HG03432 (cell line): Measurements from ENCODE around the gene CERK.

Experiments
- ATAC-seq: cut with Tn5 transposase; IDR thresholded peaks from one replicate; pipeline ENCODE4 v1.9.1; 2021; ENCODE audit warnings: mild to moderate bottlenecking, moderate library complexity; ENCODE audit not compliant: unreplicated experiment

Gene CERK

DNA sequence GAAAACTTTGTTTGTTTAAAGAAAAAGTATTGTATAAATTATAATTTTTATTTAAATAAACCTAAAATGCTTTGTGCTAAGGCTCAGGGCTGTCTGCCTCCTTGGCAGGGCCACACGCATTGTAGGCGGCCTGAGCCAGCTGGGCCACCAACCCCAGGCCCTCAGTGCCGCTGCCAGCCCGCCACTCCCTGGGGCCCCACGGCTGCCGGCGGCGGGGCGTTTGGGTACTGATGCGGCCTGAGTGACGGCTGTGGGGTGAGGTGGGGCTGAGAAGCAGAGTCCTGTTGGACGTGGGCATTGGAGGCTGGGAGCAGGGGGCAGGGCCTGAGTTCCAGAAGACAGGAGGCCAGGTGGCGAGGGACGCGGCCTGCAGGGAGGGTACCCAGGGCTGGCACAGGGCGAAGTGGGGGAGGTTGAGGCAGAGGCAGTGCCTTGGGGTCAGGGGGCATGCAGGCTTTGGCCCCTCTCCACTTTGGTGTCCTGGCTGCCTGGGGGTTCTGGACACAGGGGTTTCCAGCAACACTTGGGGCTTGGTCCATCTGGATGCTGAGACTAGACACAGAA lies 58.3 kb downstream of the CERK start:
- no peak for ATAC-seq

DNA sequence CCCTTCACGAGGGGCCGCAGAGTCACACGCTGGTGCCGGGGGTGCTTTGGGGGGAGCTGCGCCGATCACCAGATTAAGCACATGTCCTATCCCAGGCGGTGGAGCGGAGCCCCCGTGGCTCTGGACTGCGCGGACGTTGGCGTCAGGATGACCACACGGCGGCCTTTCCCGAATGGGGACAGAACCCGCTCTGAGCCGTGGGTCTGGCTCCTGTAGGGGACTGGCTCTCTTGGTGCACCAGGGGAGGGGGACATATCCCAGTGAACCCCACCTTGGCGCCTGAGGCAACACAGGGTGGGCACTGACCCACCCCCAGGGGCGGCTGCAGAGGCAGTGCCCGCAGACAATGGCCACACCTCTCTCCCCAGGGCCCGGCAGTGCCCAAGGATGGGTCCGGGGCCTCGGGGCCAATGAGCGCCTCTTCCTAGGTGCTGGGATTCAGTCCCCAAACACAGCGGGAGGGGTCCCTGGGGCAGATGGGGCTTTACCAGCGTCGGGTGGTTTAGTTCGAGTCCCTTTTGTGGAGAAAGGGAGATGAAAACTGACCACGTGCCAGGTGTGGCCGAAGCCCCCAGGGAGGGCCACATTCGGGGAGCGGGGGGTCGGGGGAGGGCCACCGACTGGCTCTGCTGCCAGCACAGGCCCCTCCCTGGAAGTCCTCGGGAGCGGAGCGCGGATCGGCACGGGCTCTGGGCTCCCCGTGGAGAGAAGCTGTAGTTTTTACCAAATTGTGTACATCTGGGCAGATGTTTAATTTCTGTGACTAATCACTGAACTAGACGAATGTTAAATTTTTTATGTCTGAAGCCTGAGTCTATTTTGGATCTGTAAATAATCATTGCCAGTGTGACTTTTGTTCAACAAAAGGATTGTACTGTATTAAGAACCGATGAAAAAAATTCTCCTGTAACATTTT lies 59.0 kb downstream of the CERK start:
- ATAC-seq = no peak

- ATAC-seq = no peak
Observed at GRCh38 chr22:46678003-46678657, 59.9 kb downstream of the CERK start.

- ATAC-seq = no peak
Observed at GRCh38 chr22:46677323-46678002, 60.6 kb downstream of the CERK start.

GRCh38 chr22:46676881-46677280 lies 61.2 kb downstream of the CERK start:
- no peak for ATAC-seq

GRCh38 chr22:46676479-46676878 lies 61.6 kb downstream of the CERK start:
- no peak for ATAC-seq

- no peak for ATAC-seq
Observed at GRCh38 chr22:46675938-46676337, 62.1 kb downstream of the CERK start.

DNA sequence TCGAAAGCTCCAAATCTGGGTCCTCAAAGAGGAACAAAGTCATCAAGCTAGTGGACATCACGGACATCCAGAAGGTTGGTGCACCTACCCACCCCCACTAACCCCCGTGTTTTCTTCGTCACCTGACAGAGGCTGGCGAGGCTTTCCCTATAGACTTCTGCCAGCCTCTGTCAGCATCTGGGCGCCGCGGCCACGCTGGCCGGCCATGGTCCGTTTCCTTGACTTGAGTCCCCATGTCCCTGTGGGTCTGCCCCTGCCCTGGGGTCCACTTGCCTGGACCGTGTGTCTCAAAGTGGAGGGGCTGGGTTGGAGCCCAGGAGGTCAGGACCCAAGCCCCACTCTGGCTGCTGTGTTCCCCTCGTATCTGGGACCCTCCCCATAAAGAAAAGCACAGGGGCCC lies 62.6 kb downstream of the CERK start:
- ATAC-seq = no peak

- no peak for ATAC-seq
Observed at GRCh38 chr22:46674906-46675305, 63.1 kb downstream of the CERK start.

GRCh38 chr22:46674367-46674781 lies 63.7 kb downstream of the CERK start:
- no peak for ATAC-seq

- no peak for ATAC-seq
Observed at GRCh38 chr22:46673662-46674236, 64.3 kb downstream of the CERK start.

DNA sequence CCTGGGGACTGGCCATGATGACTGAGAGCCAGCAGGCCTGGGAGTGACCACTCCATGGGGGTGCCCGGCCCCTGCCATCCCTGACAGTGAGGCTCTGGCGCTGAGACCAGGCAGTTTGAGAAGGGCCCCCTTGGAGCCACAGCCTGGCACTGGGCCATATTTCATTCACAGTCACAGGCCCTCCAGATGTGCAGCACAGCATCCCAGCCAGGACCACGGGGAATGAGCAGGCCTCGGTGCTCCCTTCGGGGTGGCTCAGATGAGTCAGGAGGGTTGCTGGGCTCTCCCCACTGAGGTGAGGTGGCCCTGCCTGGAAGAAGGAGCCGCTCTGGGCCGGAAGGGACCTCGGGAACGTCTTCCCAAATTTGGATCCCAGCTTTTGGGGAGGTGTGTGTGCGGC lies 64.8 kb downstream of the CERK start:
- no peak for ATAC-seq

DNA sequence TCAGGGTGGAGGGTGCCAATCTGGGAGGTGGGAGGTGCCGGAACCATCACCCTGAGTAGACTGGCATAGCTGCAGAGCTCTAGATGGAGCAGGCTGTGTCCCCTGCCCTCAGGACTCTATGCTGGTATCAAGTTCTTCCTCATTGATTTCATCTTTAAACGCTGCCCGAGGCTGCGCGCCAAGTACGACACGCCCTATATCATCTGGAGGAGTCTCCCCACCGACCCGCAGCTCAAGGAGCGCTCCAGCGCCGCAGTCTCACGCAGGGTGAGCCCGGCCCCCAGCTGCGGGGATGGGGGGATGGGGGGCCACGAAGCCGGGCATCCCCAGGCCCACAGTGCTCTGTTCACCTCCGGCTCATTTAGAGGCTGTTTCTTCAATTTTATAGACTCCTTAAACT lies 65.3 kb downstream of the CERK start:
- no peak for ATAC-seq

DNA sequence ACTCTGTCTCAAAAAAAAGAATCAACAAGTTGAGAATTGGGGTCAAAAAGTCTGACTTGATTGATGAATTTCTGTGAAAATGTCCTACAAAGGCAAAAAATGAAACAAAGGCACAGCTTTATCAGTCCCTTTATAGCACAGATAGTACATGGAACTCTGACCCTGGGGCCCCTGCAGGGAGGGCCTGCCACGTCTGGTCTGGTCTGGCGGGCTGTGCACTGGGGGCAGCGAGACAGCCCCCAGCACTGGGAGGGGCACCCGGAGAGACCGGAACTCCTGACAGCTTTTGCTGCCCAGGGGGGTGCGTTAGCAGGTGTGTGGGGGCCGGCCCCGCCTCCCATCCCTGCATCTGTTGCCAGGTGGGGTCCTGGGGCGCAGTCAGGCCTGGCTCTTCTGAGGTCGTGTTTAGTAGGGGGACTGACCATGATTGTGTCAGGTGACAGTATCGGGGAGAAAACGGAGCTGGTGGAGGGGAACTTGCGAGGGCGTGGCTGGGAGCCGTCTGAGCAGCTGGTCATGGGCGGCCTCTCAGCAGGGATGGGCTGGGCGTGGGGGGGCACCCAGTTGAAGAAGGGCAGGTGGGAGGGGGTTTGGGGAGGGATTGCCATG lies 66.1 kb downstream of the CERK start:
- ATAC-seq = no peak

- ATAC-seq = no peak
Observed at GRCh38 chr22:46669201-46669600, 68.9 kb downstream of the CERK start.

DNA sequence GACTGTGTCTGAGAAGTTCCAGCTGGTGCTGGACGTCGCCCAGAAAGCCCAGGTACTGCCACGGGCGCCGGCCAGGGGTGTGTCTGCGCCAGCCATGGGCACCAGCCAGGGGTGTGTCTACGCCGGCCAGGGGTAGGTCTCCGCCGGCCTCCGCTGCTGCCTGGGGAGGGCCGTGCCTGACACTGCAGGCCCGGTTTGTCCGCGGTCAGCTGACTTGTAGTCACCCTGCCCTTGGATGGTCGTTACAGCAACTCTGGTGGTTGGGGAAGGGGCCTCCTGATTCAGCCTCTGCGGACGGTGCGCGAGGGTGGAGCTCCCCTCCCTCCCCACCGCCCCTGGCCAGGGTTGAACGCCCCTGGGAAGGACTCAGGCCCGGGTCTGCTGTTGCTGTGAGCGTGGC lies 69.9 kb downstream of the CERK start:
- no peak for ATAC-seq

- ATAC-seq = no peak
Observed at GRCh38 chr22:46667245-46667623, 70.8 kb downstream of the CERK start.

DNA sequence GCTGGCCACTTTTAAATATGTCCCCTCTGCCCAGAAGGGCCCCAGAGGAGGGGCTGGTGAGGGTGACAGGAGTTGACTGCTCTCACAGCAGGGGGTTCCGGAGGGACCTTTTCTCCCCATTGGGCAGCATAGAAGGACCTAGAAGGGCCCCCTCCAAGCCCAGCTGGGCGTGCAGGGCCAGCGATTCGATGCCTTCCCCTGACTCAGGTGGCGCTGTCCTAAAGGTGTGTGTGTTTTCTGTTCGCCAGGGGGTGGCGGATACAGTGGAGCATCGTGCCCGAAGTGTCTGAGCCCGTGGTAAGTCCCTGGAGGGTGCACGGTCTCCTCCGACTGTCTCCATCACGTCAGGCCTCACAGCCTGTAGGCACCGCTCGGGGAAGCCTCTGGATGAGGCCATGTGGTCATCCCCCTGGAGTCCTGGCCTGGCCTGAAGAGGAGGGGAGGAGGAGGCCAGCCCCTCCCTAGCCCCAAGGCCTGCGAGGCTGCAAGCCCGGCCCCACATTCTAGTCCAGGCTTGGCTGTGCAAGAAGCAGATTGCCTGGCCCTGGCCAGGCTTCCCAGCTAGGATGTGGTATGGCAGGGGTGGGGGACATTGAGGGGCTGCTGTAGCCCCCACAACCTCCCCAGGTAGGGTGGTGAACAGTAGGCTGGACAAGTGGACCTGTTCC lies 71.3 kb downstream of the CERK start:
- ATAC-seq = no peak

- ATAC-seq = no peak
Observed at GRCh38 chr22:46665751-46666280, 72.2 kb downstream of the CERK start.

- no peak for ATAC-seq
Observed at GRCh38 chr22:46665151-46665695, 72.8 kb downstream of the CERK start.
